GM10266 (cell line): Measurements from ENCODE around the gene AP3B2.
"Not testable (repeated sequence)": the region's sequence is repeated elsewhere in the genome, so short reads cannot be mapped to it uniquely, and the experiment has no call there.

Experiments used
- DNase-seq: peaks from one replicate; pipeline ENCODE4 v3.0.0; 2012; ENCODE audit errors: extremely low spot score
- TF ChIP-seq, protein P1 (sequence below): IDR thresholded peaks from 2 replicates; pipeline ENCODE4 v1.5.1; 2012; ENCODE audit warnings: mild to moderate bottlenecking, low read depth; ENCODE audit not compliant: control insufficient read depth, insufficient read depth; ENCODE audit errors: missing control alignments

The AP3B2 gene

GRCh38 chr15:82714016-82714415 lies 4.3 kb upstream of the AP3B2 start:
- TF ChIP-seq, protein P1, sequence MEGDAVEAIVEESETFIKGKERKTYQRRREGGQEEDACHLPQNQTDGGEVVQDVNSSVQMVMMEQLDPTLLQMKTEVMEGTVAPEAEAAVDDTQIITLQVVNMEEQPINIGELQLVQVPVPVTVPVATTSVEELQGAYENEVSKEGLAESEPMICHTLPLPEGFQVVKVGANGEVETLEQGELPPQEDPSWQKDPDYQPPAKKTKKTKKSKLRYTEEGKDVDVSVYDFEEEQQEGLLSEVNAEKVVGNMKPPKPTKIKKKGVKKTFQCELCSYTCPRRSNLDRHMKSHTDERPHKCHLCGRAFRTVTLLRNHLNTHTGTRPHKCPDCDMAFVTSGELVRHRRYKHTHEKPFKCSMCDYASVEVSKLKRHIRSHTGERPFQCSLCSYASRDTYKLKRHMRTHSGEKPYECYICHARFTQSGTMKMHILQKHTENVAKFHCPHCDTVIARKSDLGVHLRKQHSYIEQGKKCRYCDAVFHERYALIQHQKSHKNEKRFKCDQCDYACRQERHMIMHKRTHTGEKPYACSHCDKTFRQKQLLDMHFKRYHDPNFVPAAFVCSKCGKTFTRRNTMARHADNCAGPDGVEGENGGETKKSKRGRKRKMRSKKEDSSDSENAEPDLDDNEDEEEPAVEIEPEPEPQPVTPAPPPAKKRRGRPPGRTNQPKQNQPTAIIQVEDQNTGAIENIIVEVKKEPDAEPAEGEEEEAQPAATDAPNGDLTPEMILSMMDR, result no peak
- DNase-seq, result peak; percentile 19

- TF ChIP-seq, protein P1, result no peak
- DNase-seq, result peak; percentile 14
These were observed 2.4 kb upstream of the AP3B2 start for GRCh38 chr15:82712036-82712435.

- TF ChIP-seq, protein P1, result no peak
- DNase-seq, result peak; percentile 42
These were observed 1.3 kb upstream of the AP3B2 start for GRCh38 chr15:82710926-82711490.

DNA sequence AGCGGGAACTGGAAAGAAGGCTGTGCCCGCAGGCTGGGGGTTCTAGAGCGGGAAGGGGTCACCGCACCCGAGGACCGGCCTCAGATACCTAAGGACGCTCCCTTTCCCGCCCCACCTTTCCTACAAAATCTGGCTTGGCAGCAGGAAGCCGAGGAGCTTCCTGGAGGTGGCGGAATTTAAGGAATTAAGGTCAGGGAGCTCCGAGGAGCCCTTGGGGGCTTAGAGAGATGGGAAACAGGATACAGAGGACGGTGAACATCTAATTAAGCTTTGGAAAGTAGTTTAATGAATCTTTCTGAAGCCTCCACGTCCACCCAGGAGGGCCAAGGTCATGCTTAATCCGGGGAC lies 507 bp upstream of the AP3B2 start:
- TF ChIP-seq, protein P1, result no peak
- peak; percentile 35 for DNase-seq

- TF ChIP-seq, protein P1, result no peak
- DNase-seq, result no peak
These were observed 624 bp downstream of the AP3B2 start for GRCh38 chr15:82709081-82709420.

DNA sequence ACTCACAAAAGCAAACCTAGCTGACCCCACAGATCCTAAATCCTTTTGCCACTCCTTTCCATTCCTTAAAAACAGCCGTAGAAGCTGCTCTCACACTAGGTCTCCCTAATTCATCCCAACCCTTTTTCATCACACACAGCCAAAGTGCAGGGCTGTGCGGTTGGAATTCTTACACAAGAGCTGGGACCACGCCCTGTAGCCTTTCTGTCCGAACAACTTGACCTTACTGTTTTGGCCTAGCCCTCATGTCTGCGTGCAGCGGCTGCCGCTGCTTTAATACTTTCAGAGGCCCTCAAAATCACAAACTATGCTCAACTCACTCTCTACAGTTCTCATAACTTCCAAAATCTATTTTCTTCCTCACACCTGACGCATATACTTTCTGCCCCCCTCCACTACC lies 3.8 kb downstream of the AP3B2 start:
- DNase-seq, result not testable (repeated sequence)

DNA sequence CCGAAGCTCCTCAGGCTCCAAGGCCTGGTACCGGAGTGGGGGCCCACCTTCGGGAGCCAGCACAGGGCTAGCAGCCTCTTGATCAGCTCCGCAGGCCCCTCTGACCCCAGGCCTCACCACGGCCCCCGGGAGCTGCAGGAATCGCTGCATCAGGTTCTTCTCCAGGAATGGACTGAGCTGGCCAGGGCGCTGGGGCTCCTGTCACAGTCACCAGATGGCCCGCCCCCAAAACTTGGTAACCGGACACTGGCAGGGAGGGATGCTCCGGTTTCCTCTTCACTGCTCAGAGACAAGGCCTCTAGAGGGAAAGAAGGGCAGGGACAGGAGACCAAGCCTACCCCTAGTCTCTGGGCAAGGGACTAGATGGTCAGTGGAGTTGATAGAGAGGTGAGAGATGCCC lies 9.9 kb downstream of the AP3B2 start:
- DNase-seq, result no peak
- TF ChIP-seq, protein P1, result no peak

- DNase-seq, result no peak
- TF ChIP-seq, protein P1, result no peak
These were observed 10.8 kb downstream of the AP3B2 start for GRCh38 chr15:82698711-82699345.
